A172 (cell line): ENCODE data around the gene RNF166. TPM values are rescaled to one million over a fixed set of nuclear protein-coding genes. Genes with fewer than 3 reads are reported as not detected.

Source experiments
- DNase-seq: peaks from one replicate; pipeline ENCODE4 v3.0.0-alpha.2; 2015; ENCODE audit warnings: low spot score
- total RNA-seq: library from RNA; depleted of rRNA; stranded (reverse); fragments of >200 nt; shearing (Covaris generic); gene quantifications from 2 replicates; pipeline ENCODE4 v1.2.3, GENCODE V29; 2014

Gene RNF166
- total RNA-seq, 1 experiment from 2014 or later: 51.2 TPM

GRCh38 chr16:88706965-88707826 is 988 bp upstream of the RNF166 start:
- no peak for DNase-seq

GRCh38 chr16:88705801-88706228 is 393 bp downstream of the RNF166 start:
- no peak for DNase-seq

DNA sequence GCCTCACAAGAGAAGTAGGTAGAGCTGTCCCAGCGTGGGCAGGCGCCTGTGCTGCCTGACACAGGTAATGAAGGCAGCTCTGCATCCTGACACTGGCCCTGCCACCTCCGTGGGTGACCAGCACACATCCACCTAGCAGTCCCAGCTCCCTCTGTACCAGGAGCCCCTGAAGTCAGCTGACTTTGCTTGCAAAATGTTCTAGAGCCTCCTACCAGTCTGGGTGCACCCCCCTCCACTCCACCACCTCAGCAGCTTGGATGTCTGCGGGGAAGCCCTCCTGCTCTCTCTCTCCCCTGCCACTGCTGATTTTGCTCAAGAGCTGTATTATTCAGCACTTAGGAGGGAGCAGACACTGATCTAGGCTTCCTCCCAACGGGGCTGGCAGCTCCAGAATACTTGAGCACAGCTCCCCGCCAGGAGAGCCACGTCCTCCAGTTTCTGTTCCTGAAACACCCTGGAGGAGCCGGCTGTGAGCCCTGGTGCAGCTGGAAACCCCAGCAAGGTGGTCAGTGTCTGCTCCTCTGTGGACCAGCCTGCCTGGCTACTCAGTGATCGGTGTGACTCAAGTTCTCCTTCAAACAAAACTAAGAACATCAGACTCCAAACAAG is 1.0 kb downstream of the RNF166 start:
- DNase-seq: no peak

DNA sequence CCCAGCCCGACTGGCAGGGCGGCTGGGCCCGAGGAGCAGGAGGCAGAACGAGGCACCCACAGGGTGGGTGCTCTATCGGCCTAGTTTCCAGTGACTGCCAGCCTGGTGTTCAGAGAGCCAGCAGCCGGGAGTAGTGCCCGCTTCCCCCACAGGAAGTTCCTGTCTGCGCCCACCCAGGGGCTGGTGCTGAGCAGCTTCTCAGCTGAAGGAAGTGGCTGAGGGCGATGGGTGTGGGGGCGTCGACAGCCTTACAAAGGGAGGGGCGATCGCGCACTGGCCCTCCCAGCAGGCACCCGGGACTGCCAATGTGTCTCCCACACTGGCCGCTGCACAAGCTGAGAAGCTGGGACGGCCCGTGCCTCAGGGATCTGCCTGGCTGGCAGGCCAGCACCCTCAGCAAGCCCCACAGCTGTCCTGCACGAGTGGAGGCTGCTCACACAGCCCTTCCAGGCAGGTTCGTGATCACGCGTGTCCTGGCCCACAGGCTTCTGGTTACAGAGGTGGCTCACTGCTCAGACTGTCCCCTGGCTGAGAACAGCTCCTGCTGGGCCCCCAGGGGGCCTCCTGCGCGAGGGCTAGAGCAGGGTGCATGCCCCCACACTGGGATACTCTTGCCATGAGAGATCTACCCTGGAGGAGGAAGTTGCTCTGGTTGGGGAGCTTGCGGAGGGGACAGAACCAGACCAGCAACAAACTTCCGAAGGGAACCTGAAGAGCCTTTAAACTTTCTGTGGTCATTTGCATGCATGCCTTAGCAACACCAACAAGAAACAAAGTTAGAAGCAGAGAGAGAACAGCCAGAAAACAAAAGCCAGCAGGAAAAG is 2.5 kb downstream of the RNF166 start:
- no peak for DNase-seq

GRCh38 chr16:88702371-88703210 is 3.6 kb downstream of the RNF166 start:
- no peak for DNase-seq

DNA sequence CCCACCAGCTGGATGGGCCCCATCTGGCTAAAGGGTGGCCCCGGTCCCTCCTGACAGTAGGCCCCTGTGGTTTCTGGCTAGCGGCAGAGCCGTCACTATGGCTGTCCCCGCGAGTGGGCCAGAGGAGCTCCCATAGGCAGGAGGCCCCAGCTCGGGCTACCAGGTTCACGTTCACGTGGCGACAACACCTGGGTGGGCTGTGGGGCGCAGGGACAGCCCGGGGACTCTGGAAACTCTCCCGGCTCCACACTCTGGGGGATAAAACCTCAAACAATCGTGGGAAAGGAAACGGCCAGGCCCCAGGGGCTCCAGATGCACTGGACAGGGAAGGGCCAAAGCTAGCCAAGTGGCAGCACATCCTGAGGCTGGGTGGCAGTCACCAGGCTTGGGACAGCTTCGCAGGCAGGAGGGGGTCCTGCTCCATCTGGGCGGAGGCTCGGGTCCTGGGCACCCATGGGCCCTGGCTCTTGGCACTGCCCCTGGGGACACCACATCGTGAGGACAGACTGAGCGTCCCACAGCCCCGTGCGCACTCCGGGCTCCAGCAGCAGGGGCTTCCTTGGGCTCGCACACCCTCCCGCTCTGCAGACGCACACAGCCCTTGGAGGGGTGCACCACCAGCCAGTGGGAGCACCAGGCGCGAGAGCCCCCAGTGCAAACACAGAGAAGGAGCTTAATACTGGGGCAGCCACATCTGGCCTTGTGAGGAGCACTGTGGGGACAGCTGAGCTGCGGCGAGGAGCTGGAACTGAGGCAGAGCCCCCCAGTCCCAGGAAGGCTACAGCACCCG is 4.4 kb downstream of the RNF166 start:
- DNase-seq: no peak

DNA sequence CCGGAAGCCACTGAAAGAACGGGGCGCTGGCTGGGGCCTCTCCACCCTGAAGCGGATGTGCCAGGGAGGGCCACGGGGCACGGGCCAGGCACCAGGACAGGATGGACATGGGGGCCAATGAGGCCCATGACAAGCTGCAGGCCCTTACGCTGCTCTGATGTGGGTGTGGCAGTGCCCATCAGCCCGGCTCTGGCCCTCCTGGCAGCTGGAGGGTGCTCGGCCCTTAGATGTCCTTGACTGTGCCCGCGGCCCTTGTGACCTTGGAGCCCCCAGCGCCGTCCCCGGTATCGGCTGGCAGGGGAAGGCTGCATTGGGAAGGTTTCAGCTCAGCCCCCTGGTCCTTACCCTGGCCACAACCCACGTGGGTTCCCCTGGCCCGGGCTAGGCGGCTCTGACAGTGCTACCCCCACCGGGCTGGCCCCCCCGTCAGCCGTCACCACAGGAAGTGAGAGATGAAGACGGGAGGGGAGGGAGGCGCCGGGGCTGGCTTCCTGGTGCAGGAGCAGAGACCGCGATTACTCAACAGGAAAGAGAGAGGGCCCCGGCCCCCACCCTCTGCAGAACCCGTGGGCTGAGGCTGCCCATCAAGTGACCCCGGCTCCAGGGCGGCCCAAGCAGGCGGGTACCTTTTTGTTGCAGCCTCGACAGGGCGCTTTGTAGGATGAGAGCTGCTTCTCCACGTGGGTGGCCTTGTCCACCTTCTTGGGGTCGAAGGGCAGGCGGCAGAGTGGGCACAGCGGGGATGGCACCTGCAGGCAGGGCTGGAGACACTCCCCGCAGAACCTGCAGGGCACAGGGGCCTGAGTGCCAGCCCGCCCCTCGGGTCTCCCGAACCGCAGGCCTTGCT is 5.3 kb downstream of the RNF166 start:
- DNase-seq: peak; percentile 96

DNA sequence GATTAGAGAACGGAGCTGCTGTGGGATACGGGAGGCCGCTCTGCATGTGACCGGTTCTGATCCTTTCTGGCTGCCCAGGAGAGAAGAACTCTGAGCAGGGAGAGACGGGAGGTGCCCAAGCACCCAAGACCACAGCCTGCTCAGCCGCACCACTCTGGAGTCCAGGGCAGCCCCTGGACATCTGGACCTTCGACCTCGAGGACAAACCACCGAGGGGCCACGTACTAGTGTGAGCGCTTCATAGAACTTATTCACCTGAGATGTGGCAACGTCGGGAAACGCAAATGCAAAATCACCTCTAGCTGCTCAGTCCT is 5.9 kb downstream of the RNF166 start:
- no peak for DNase-seq

GRCh38 chr16:88699180-88699579 is 7.0 kb downstream of the RNF166 start:
- no peak for DNase-seq

- no peak for DNase-seq
Observed at GRCh38 chr16:88698646-88699045, 7.6 kb downstream of the RNF166 start.

DNA sequence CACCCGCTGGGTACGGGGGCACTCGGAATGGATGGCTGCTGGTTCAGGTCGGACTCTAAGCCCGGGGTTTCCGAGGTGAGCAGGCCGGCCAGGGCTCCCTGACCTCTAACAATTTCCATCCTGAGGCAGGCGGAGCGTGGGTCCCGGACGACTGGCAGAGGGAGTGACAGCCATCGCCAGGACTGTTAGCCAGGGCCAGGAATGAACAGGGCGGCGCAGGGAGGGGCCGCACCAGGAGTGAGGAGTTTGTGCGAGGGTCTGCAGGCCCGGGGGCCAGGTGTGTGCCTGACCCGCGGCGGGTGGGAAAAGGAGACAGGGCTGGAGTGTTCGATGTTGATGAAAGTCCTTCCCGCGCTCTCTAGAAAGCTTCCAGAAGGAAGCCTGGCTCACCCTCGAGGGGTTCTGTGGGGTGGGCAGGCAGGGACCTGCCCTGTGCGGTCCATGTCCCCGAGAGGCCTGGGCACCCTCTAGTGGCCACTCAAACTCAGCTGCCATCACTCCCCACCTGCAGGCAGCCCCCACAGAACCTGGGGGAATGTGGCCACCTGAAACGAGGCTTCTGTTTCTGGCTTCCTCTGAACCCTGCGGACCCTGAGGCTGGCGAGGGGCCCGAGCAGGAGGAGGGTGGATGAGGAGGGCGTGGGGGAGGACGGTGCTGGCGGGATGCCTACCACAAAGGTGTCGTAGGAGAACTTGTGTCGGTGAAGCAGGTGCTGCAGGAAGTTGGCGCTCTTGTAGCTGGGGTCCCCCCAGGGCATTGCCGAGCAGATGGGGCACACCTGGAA is 8.2 kb downstream of the RNF166 start:
- no peak for DNase-seq

GRCh38 chr16:88697116-88697830 is 8.9 kb downstream of the RNF166 start:
- no peak for DNase-seq

- DNase-seq: no peak
Observed at GRCh38 chr16:88696441-88696840, 9.8 kb downstream of the RNF166 start.

GRCh38 chr16:88695753-88696152 is 10.5 kb downstream of the RNF166 start:
- DNase-seq: no peak

GRCh38 chr16:88695218-88695617 is 11.0 kb downstream of the RNF166 start:
- DNase-seq: no peak

- DNase-seq: no peak
Observed at GRCh38 chr16:88694221-88695087, 11.8 kb downstream of the RNF166 start.

- no peak for DNase-seq
Observed at GRCh38 chr16:88693420-88694177, 12.6 kb downstream of the RNF166 start.
